ENCODE results near the gene STEAP3. TPM values are rescaled to one million over a fixed set of nuclear protein-coding genes. Genes with fewer than 3 reads are reported as not detected.

STEAP3 gene
- total and polyA plus RNA-seq, 2 donors (not counting 3 experiments of a cell fraction or from before 2014, with no cell fraction given): 8.6 to 17.4 TPM

- Histone ChIP-seq H4K20me1 (replicated peaks; ENCODE audit: control insufficient read depth, extremely low read depth, insufficient read depth, low read length) (no peaks in the 10 kb centered on the region), H2AFZ (ENCODE audit: low read depth, low read length) (no peak overlapping the region), H3K9ac (replicated peaks; ENCODE audit: extremely low read depth, insufficient read depth, low read length) (no peak overlapping the region), H3K4me1 (ENCODE audit: control insufficient read depth, extremely low read depth, insufficient read depth, low read length) (no peaks in the 10 kb centered on the region), H3K9me1 (replicated peaks; ENCODE audit: control insufficient read depth, extremely low read depth, insufficient read depth, low read length) (no peaks in the 10 kb centered on the region), H3K27me3 (ENCODE audit: control insufficient read depth in 2 of 2, insufficient read depth in 2 of 2, low read length in 2 of 2) (no peaks in the 10 kb centered on the region), H3K36me3 (ENCODE audit: control insufficient read depth in 2 of 2, extremely low read depth in 1 of 2, insufficient read depth in 2 of 2, low read length in 2 of 2) (no peaks in the 10 kb centered on the region), H3K79me2 (ENCODE audit: control insufficient read depth, insufficient read depth, low read length) (no peaks in the 10 kb centered on the region), H3K4me3 (replicated peaks in 1 of 3; ENCODE audit: insufficient read depth in 1 of 3, low read depth in 1 of 3, low read length in 3 of 3) (no peak overlapping the region), H3K9me3 (replicated peaks; ENCODE audit: control insufficient read depth, insufficient read depth, low read length) (no peaks in the 10 kb centered on the region), H3K4me2 (ENCODE audit: insufficient read depth, low read length) (no peak overlapping the region), H3K27ac (ENCODE audit: insufficient read depth, low read depth, low read length) (no peak overlapping the region)
- TF ChIP-seq FOS (IDR thresholded peaks at IDR 0.05; ENCODE audit: borderline replicate concordance, insufficient read depth, low read length) (no peak), JUN (IDR thresholded peaks at IDR 0.05; ENCODE audit: borderline replicate concordance, insufficient read depth, insufficient read length, low read depth) (no peak), EZH2 (IDR thresholded peaks at IDR 0.05; ENCODE audit: borderline replicate concordance, low read depth, low read length, severe bottlenecking) (no peak), POLR2A (IDR thresholded peaks at IDR 0.05; ENCODE audit: low read depth, low read length) (no peak), POLR2AphosphoS5 (IDR thresholded peaks at IDR 0.05; ENCODE audit: insufficient read depth, low read depth, low read length) (no peak), MYC (IDR thresholded peaks at IDR 0.05; ENCODE audit: low read depth, low read length) (no peak), GATA2 (IDR thresholded peaks at IDR 0.05; ENCODE audit: insufficient read depth, insufficient read length, low read depth, low read length) (no peak), CTCF (IDR thresholded peaks at IDR 0.05; ENCODE audit: extremely low read depth in 1 of 2, insufficient read depth in 1 of 2, low read depth in 1 of 2, low read length in 2 of 2) (no peak), MAX (IDR thresholded peaks at IDR 0.05; ENCODE audit: insufficient read depth, insufficient read length) (no peak)
- dilution Hi-C loops (cut with MboI; ENCODE audit: extremely low pct_ligation_motif_present, low sequenced_read_pairs) (no loop called here), intact Hi-C loops (cut with micrococcal nuclease) (no loop called here)
- POLR2A ChIA-PET: no interaction called here
- CTCF ChIA-PET: interaction anchor here (0.6 to 2.0 kb wide), 4 partner anchors 8 to 1211 kb away, joined by 3 to 5 read pairs (median 4); no protein-coding TSS in a partner anchor
- FAIRE-seq (no peak), DNase-seq (ENCODE audit: low read depth, low spot score) (no peak)
- no TSS peak for BruUV-seq (replicated peaks)
Observed at GRCh38 chr2:119243621-119244020, 20.0 kb downstream of the STEAP3 start.
